IPS-NIHi7 (cell line): ENCODE measurements around the gene GDPD5.
A peak's percentile ranks its signal among the peaks of the same experiment; 100 is the strongest.

ENCODE experiments used
- DNase-seq: peaks from one replicate; pipeline ENCODE4 v3.0.0; 2012; ENCODE audit warnings: mixed read lengths; ENCODE audit errors: extremely low spot score

The GDPD5 gene

DNA sequence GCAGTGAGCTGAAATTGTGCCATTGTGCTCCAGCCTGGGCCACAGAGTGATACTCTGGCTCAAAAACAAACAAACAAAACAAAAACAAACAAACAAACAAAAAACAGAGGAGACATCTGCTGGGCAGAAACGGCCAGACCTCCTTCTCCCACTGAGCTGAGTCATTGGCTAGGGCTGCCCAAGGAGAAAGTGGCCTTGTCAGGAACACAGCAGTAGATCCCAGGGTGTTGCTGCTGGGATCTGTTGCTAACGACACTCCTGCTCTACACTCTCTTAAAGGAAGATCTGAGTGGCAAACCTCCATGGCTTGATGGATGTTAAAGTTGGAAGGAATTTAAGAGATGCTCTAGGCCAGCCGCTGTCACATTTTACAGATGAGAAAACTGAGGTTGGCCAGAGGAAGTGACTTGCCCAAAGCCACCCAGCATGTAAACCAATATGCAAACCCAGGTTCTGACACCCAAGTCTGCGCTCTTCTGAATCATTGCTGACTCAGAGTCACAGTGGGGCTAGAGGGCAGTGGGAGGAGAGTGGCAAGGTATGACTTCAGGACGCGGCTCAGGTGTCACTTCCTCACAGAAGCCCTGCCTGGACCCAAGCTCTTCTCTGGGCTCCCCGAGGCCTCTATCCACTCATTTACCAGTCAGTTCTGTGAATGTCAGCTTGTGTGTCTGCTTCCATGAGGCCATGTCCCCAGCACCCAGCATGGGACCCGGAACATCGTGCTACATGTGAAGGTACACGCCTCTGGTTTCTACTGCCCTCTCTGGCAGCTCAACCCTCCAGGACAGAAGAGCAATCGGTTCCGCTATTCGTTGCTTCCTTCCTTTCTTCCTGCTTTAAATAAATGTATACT, 11.3 kb upstream of the GDPD5 start:
- no peak for DNase-seq

GRCh38 chr11:75535071-75535470, 9.3 kb upstream of the GDPD5 start:
- DNase-seq, result no peak

GRCh38 chr11:75534259-75535069, 8.7 kb upstream of the GDPD5 start:
- no peak for DNase-seq

DNA sequence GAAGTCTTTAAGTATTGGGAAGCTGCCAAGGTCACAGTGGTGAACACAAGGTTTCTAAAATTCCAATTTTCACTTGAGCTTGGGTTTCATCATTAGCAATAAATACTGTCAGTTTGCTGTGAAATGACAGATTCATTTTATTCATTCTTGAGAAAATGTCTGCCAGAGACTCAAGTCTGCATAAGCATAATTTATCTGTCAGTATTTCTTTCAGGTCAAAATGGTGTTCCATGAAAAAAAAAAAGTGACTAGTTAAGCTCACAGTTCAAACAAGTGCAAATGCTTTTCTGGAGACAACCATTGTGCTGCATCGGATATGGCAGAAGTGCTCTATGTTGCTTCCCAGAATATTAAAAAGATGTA, 8.1 kb upstream of the GDPD5 start:
- no peak for DNase-seq

DNA sequence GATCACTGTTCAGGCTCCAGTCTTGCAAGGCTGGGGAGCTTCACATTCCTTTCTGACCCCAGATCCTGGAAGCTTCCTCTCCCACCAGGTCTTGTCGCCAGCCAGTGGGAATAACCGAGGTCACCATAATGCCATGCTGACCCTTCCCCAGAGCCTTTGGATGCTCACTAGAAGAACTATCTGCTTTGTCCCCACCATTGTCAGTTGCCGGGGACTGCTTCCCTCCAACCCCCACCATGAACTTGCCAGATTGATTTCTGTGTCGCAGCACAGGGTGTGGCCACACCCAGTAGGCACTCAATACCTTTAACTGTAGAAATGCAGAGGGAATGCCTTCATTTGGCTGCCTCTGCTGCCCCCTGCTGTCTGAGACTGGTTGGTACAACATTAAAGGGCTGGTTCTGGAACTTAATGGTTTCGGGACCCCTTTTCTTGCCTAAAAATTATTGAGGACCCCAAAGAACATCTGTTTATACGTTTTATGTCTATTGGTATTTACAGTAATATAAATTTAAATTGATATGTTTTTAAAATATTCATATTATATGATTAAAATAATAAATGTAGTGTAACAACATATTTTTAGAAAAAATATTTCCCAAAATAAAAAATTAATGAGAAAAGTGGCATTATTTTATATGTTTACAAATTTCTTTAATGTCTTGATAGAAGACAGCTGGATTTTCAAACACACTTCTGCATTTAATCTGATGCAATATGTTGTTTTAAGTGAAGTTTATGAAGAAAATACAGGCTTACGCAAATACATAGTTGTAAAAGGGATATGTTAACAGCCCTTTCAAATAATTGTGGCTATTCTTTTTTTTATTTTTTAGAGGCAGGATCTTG, 6.7 kb upstream of the GDPD5 start:
- DNase-seq, result peak; percentile 84

DNA sequence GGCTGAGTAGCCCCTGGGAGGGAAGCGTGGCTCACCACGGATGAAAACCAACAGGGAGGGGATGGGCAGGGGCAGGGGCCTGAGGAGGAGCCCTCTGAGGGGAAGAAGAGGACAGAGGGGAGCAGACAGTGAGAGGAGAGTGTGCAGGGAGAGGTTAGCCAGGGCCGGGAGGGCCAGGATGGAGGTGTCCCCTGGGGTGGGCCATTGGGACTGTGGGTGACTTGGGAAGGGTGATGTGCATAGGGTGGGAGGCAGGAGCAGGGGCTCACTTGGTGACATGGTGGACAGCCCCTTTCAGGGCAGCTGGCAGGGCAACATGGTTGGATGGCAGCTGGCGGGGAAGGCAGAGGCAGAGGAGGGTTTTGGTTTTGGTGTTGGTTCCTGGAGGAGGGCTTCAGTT, 5.6 kb upstream of the GDPD5 start:
- no peak for DNase-seq

- DNase-seq, result no peak
Observed at GRCh38 chr11:75530577-75530976, 4.8 kb upstream of the GDPD5 start.

GRCh38 chr11:75527938-75528735, 2.4 kb upstream of the GDPD5 start:
- no peak for DNase-seq

GRCh38 chr11:75527130-75527529, 1.4 kb upstream of the GDPD5 start:
- DNase-seq, result no peak

GRCh38 chr11:75526192-75526541, 426 bp upstream of the GDPD5 start:
- no peak for DNase-seq

DNA sequence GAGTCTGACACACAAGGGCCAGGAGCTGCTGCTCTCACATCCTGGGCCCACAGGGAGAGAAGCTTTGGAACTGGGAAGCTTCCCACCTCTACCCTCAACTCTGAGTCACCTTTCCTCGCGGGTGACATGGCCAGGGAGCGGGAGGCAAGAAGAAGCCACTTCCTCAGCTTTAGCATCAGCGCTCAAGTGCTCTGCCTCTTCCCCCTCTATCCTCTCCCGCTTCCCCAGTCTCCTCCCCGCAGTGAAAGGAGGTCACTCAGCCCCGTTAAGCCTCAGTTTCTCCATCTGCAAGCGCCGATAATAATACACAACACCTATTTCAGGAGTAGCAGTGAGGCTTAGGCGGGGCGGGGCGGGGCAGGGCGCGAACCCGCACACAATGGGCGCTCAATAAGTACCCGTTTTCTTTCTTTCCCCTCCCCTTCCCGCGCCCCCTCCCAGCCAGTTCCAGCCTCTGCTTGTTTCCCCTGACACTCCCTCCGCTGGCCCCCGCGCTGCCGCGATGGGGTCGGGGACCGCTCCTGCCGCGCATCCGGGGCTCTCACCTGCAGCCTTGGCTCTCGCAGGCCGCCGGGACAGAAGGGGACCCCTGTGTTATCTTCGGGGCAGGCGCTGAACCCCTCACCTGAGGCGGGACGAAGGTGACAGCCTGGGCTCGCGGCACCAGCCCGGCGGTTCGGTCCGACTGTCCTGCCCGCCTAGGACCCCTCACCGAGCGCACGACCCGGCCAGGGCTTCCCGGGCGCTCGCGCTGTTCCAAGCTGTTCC, 892 bp downstream of the GDPD5 start:
- peak; percentile 58 for DNase-seq

DNA sequence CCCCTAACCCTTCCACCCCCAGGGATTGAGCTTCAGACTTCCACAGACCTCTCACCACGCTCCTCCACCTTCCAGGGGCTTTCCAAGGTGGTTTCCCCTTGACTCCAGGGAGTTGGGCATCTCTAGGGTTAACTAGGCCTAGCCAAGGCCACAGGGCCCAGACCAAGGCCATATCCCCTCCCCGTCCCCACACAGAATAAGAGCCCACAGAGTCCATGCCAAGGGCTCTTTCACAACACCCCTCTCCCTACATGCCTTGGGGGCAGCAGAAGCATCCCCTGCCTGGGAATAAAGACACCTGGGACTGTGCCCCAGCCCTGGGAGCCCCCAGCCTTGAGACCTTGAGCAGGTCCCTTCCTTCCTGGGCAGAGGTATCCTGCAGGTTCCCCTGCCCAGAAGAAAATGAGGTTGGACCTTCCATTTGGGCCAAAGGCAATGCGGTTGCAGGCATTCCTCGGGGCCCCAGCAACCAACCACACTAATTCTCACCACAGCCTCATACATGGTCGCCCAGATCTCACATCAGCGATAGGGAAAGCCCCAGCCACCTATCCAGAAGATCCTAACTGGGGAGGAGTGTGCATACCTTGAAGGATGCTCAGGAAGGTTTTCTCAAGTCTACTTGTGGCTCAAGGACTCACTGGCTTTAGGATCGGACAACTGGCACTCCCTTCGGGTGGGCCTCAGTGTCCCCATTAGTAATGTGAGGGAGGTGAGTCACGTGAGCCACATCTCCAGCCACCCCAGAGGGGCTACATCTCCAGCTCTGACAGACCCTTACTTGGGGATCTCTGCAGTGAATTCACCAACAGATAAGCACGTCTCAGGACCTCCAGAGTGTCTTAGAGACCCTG, 1.7 kb downstream of the GDPD5 start:
- DNase-seq, result no peak

DNA sequence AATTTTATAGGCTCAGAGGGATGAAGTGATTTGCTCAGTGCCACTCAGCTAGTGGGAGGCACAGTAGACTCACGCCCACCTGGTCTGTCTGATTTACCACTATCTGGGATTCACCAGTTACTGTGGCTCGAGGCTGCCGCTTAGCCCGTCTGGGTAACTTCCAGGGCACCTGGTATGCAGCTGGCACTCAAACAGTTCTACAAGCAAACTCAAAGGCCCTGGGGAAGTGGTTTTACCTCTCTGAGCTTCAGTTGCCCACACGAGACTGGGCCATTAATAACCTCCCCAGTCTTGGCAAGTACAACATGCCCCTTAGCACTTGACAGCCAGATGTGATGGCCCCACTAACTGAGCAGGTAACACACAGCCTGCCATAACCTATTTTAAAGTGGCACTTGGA, 2.6 kb downstream of the GDPD5 start:
- no peak for DNase-seq

DNA sequence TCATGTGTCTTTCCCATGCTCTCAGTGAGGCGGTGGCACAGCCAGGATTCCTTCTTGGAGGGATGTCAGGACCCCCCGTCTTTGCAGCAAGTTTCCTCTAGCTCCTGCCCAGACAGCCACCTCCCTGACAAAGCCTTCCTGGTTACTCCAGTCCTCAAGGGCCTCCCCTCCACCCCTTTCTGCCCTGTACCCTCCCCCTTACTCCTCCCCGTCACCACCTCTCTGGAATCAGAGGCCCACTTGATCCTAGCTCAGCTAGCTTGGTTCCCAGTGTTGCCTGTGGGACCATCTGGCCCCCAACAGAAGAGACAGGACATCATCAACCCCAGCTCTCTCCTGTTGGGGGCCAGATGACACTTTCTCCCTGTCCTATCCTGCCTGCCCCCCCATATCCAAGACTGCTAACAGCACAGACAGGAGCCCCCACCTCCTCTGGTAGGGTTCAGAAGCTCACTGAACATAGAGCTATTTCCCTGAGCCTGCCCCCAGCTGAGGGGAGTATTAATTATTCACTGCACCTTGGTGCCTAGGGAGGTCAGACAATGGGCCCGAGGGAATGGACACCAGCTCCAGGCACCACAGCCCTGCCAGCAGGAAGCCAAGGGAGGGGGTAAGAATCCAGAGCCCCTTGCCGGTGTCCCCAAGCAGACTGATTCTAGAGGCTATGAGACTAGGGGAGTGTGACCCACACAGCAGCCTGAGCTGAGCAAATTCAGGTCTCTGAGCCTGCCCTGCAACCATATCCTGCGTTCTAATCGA, 3.3 kb downstream of the GDPD5 start:
- DNase-seq, result no peak

- no peak for DNase-seq
Observed at GRCh38 chr11:75520688-75521087, 5.1 kb downstream of the GDPD5 start.

DNA sequence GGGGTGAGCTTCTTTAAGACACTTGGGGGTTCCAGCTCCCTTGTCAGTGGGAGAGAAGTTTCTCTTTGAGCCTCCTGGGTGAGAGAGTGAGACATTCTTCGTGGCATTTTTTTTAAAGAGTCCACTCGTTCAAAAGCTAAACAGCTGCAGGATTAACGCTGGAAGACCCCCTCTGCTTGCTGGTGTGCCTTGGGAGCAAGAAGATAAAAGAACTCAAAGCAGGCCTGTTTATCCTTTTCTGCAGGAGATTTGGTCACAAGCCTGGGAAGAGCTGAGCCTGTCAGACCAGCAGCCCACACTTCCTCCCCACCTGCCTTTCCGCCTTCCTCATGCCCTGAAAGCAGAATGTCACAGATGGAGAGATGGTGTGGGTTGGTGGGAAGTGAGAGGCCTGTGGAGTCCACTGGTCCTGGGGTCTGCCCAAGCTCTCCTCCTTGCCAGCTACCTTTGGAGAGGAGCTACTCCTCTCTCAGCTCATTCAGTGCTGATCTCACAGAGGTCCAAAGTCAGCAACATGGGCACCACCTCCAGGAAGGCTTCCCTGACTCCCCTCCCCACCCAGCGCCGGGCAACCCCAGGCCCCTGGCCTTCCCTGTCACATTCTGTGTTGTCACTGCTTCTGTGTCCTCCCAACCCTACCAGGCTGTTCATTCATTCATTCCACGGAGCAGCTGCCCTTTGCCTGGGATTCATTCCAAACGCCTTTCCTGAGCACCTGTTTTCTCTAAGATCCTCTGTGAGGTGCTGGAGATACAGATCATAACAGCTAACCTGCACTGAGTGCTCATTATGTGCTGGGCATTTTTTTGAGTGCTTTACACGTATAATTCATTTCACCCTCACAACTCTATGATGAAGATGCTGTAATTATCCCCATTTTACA, 6.7 kb downstream of the GDPD5 start:
- no peak for DNase-seq

- DNase-seq, result no peak
Observed at GRCh38 chr11:75518204-75518549, 7.6 kb downstream of the GDPD5 start.

DNA sequence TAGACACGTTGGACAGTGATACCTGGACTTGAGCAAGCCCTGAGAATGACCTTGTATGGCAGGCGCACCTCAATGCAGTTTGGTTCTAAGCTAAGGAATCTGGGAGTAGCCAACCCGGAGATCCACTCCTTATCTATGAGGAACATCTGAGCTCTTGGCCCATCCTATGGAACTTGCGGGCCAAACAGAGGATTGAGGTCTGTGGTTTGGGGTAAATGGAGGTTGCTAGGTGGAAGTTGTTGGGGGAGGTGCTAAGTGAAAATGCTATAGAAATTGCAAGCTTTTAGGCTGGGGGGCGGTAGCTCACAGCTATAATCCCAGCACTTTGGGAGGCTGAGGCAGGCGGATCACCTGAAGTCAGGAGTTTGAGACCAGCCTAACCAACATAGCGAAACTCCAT, 8.9 kb downstream of the GDPD5 start:
- DNase-seq, result no peak
